Measurements from ENCODE around the gene SUSD4. TPM values are rescaled to one million over a fixed set of nuclear protein-coding genes. Genes with fewer than 3 reads are reported as not detected.

SUSD4 gene
- total and polyA plus RNA-seq, 12 donors: 1.5 to 26.9 (median 7.0) TPM

DNA sequence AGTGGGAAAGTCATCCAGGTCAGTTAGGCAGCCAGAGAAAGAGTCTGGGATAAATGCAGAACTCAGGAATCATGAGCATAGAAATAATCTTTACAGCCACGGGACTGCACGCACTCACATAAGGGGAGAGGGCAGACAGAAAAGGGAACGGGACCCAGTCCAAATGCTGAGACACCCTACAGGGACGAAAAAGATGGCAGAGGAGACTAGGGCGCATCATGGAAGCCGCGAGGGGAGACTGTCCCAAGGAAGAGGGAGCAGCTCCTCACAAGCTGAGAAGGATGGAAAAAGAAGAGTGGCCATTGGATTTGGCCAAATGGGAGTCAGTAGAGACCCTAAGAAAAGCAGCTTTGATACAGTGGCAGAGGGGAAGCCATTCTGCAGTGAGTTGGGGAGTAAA, 118.0 kb downstream of the SUSD4 start:
- 88 to 93% (median 90%) methylated on average over 7 of the region's 7 CpGs for WGBS, 4 donors
- Histone ChIP-seq H3K9me3 (replicated peaks in 1 of 3) (no peaks in the 10 kb centered on the region), H3K27ac (no peak overlapping the region), H3K4me1 (replicated peaks in 1 of 2) (peaks cover 0 to 3% of the 10 kb centered on the region in 2 donors), H3K4me3 (no peak overlapping the region), H3K36me3 (replicated peaks in 1 of 2) (no peaks in the 10 kb centered on the region), H3K27me3 (no peaks in the 10 kb centered on the region)
- peak in 2 of 7 donors; percentile 4 to 6 for DNase-seq
- intact Hi-C loops (cut with DNase I): no loop called here
- no peak for TF ChIP-seq POLR2A (IDR thresholded peaks at IDR 0.05)
- TF ChIP-seq, protein P1, sequence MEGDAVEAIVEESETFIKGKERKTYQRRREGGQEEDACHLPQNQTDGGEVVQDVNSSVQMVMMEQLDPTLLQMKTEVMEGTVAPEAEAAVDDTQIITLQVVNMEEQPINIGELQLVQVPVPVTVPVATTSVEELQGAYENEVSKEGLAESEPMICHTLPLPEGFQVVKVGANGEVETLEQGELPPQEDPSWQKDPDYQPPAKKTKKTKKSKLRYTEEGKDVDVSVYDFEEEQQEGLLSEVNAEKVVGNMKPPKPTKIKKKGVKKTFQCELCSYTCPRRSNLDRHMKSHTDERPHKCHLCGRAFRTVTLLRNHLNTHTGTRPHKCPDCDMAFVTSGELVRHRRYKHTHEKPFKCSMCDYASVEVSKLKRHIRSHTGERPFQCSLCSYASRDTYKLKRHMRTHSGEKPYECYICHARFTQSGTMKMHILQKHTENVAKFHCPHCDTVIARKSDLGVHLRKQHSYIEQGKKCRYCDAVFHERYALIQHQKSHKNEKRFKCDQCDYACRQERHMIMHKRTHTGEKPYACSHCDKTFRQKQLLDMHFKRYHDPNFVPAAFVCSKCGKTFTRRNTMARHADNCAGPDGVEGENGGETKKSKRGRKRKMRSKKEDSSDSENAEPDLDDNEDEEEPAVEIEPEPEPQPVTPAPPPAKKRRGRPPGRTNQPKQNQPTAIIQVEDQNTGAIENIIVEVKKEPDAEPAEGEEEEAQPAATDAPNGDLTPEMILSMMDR (IDR thresholded peaks at IDR 0.05): no peak

DNA sequence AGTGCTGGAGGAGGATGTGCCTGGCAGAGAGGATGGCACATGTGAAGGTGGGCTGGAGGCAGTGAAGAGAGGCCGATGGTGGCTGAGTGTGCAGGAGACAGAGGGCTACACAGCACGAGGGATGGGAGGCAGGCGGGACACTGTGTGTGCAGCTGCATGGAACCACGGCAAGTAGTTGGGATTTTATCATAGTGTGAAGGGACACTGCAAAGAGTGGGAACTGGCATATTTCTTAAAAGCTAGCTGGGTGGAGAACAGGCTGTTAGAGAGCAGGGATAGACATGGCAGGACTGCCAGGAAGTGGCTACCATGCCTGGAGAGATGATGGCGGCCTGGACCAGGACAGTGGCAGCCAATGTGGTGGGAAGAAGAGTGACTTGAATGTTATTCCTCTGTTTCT, 118.6 kb downstream of the SUSD4 start:
- intact Hi-C loops (cut with DNase I): no loop called here
- DNase-seq: peak in 2 of 7 donors; percentile 6 to 31
- Histone ChIP-seq H3K4me1 (replicated peaks in 1 of 2) (peaks cover 0 to under 1% of the 10 kb centered on the region in 2 donors), H3K36me3 (replicated peaks in 1 of 2) (no peaks in the 10 kb centered on the region), H3K9me3 (replicated peaks in 1 of 3) (no peaks in the 10 kb centered on the region), H3K27me3 (no peaks in the 10 kb centered on the region), H3K4me3 (no peak overlapping the region), H3K27ac (no peak overlapping the region)
- TF ChIP-seq, protein P1 (IDR thresholded peaks at IDR 0.05): no peak
- no peak for TF ChIP-seq POLR2A (IDR thresholded peaks at IDR 0.05)
- WGBS, 4 donors: 84 to 92% (median 89%) methylated on average over 5 of the region's 5 CpGs

DNA sequence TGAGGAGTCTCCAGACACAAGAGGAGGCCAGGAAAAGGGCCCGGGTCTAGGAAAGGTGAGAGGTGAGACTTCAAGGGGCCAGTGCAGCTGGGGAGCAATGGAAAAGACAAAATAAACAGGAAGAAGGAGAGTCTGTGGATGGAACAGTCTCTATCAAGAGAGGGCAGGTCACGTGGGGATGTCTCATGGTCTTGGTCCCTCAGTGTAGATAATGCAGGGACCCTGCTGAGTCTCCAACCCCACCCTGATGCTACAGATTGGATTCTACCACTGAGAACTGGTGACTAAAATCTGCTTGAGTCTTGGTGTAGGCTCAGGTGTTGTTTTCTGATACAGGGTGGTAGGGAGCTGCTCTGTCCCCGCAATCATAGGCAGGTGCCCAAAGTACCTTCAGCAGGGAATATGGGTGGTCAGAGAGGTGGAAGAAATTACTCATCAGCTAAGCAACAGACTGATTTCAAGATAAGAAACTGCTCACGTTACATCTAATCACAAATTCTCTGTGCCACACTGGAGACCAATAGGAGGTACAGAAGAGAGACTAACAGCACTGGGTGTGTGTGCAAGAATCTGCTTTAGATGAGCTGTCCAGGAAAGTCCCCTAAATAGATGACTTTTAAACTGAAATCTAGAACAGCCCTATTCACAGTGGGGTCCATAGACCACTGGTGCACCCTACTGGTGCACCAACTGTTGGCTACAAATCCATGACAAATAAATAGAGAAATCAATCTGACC, 119.4 kb downstream of the SUSD4 start:
- Histone ChIP-seq H3K4me3 (no peak overlapping the region), H3K27me3 (no peaks in the 10 kb centered on the region), H3K4me1 (replicated peaks in 1 of 2) (no peaks in the 10 kb centered on the region), H3K9me3 (replicated peaks in 1 of 3) (no peaks in the 10 kb centered on the region), H3K36me3 (replicated peaks in 1 of 2) (no peaks in the 10 kb centered on the region), H3K27ac (no peak overlapping the region)
- DNase-seq: peak in 2 of 7 donors; percentile 5 to 37
- WGBS, 4 donors: 67 to 76% (median 71%) methylated on average over 4 of the region's 4 CpGs
- intact Hi-C loops (cut with DNase I): no loop called here
- TF ChIP-seq, protein P1 (IDR thresholded peaks at IDR 0.05): peak in 2 of 6 experiments; percentile 12 to 14
- TF ChIP-seq POLR2A (IDR thresholded peaks at IDR 0.05): no peak

DNA sequence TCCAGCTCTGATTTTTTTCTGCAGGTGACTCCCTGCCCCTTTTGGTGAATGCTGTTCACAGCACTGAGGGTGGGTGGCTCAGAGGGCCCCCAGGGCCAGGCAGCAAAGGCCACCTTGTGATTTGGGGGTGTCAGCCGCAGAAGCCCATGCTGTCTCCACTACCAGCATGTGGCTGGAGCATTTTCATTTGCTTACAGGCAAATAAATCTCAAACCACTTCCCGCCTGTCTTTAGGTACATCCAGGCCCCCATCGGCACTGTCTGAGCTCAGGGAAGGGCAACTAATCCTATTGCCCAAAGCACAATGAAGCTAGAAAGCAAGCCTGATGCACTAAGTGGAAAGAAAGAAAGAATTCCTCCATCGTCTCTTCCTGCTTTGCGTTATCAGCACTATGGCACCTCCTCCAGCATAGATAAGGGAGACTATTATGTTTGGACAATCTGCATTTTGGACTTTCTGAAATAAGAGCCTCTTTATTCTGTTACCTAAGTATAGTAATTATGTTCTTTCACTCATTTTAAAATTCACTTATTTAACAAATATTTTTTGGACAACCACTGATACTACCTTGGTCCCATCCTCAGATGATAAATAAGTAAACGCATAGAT, 120.4 kb downstream of the SUSD4 start:
- 70 to 79% (median 77%) methylated on average over 6 of the region's 6 CpGs for WGBS, 4 donors
- H3K36me3 ChIP-seq (replicated peaks in 1 of 2): no peaks in the 10 kb centered on the region
- no peaks in the 10 kb centered on the region for H3K4me1 ChIP-seq (replicated peaks in 1 of 2)
- no peak overlapping the region for H3K27ac ChIP-seq
- intact Hi-C loops (cut with DNase I): no loop called here
- no peaks in the 10 kb centered on the region for H3K27me3 ChIP-seq
- no peak for TF ChIP-seq POLR2A (IDR thresholded peaks at IDR 0.05)
- TF ChIP-seq, protein P1 (IDR thresholded peaks at IDR 0.05): no peak
- no peak overlapping the region for H3K4me3 ChIP-seq
- DNase-seq: no peak
- H3K9me3 ChIP-seq (replicated peaks in 1 of 3): peaks cover 0 to under 1% (median 0%) of the 10 kb centered on the region in 3 donors

Measured in adrenal gland (tissue), 12 donors.